ENCODE data around the gene OPN1SW.

GRCh38 chr7:128810473-128810872 is 34.9 kb upstream of the OPN1SW start:
- no peak for TF ChIP-seq ZNF274 (IDR thresholded peaks at IDR 0.05; ENCODE audit: low read depth, low read length)
- no peak for TF ChIP-seq SUZ12 (IDR thresholded peaks at IDR 0.05; ENCODE audit: extremely low read depth, insufficient read depth, insufficient read length)
- TF ChIP-seq YY1 (IDR thresholded peaks at IDR 0.05; ENCODE audit: insufficient read depth, insufficient read length), result no peak

All from NT2/D1 (cell line).